ENCODE measurements around the gene CUEDC1. TPM values are rescaled to one million over a fixed set of nuclear protein-coding genes. Genes with fewer than 3 reads are reported as not detected.

CUEDC1 gene
- total and polyA plus RNA-seq, 2 of the 13 experiments (the other 11 are each of a cell fraction or from before 2014, with no cell fraction given), result 7.4 to 12.9 TPM

DNA sequence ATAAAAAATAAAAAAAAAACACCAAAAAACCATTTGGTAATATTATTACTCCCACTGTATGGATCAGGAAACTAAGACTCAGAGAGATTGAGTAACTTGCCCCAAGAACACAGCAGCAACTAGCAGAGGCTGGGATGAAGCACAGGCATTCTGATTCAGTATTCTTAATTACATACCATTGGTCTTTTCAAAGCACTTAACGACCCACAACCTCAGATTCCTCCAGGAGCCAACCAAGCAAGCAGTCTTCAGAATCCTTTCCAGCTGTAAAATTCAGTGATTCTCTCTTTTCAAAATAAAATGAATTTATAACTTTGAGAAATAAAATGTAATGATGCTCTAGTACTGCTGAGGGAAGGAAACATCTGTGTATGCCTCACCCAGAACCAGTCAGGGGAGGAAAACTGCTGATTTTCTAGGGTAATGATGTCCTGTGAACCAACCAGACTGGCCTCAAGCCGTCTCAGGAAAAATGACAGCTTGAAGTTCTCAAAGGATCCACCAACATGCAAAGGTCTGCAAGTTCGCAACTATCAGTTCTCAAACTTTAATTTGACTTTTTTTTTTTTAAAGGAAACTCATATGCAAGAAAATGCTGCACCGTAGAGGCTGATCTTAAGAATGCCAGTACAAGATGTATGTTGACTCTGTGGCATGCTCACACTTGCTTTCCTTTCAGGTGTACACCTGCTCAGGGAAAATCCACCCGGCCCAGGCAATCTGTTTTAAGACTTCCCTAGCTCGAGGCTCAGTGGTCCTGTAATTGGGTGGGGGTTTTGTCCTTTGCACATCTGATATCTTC lies 9.0 kb downstream of the CUEDC1 start:
- peak overlapping the region; percentile 44 to 58 (median 55); a peak in 5 of 6 replicates for H3K4me3 ChIP-seq (replicated peaks in 1 of 3; ENCODE audit: insufficient read depth in 1 of 3, low read depth in 2 of 3, low read length in 3 of 3)
- no peaks in the 10 kb centered on the region for H3K9me3 ChIP-seq (ENCODE audit: low read length)
- DNase-seq (ENCODE audit: low spot score) (no peak), ATAC-seq (no peak), FAIRE-seq (no peak)
- H3K4me2 ChIP-seq (ENCODE audit: low read depth, low read length), result peak overlapping the region; percentile 71
- H3K4me1 ChIP-seq (ENCODE audit: insufficient read depth, low read length), result peaks cover 71% of the 10 kb centered on the region
- CTCF ChIA-PET (ENCODE audit: low intra/inter-chr PET ratio, low total read pairs), result no interaction called here
- H3K27me3 ChIP-seq (ENCODE audit: control insufficient read depth in 1 of 2, insufficient read depth in 2 of 2, low read length in 2 of 2), result no peaks in the 10 kb centered on the region
- in situ Hi-C loops (cut with HindIII; ENCODE audit: extremely low pct_ligation_motif_present, low pct_unique_long_range_greater_than_20kb) (no loop called here), intact Hi-C loops (cut with micrococcal nuclease; ENCODE audit: unreplicated experiment) (no loop called here)
- no TSS peak for BruUV-seq (replicated peaks)
- no peaks in the 10 kb centered on the region for H3K79me2 ChIP-seq (ENCODE audit: insufficient read depth, low read length)
- H4K20me1 ChIP-seq (ENCODE audit: insufficient read depth, low read length), result no peaks in the 10 kb centered on the region
- H3K27ac ChIP-seq (ENCODE audit: extremely low read length, insufficient read depth, low read length), result peak overlapping the region; percentile 63
- H3K36me3 ChIP-seq (replicated peaks in 1 of 2; ENCODE audit: control insufficient read depth in 1 of 2, insufficient read depth in 2 of 2, low read length in 2 of 2), result no peaks in the 10 kb centered on the region
- 83% methylated on average over 6 of the region's 6 CpGs for WGBS (ENCODE audit: low lambda C conversion rate)
- no peak overlapping the region for H2AFZ ChIP-seq (ENCODE audit: low read length)
- POLR2A ChIA-PET, result interaction anchor here (0.9 to 3.0 kb wide), 9 partner anchors 8 to 71 kb away, joined by 3 to 21 read pairs (median 8); partner anchors contain the start of genes CUEDC1 and SRSF1
- peak overlapping the region; percentile 61; the same call in 1 of the 2 replicates for H3K9ac ChIP-seq (ENCODE audit: insufficient read depth, low read depth, low read length)
- TF ChIP-seq FOXA3 (CRISPR knock-in tag; IDR thresholded peaks at IDR 0.05) (0 out of 2 replicates have a peak, but pooled peaks have one; percentile 5), ZNF589 (CRISPR knock-in tag; conservative IDR thresholded peaks at IDR 0.05) (no peak), AFF4 (CRISPR knock-in tag; IDR thresholded peaks at IDR 0.05) (no peak), ZNF441 (CRISPR knock-in tag; IDR thresholded peaks at IDR 0.05; ENCODE audit: borderline replicate concordance) (no peak), KAT7 (CRISPR knock-in tag; IDR thresholded peaks at IDR 0.05; ENCODE audit: borderline replicate concordance) (no peak), MED13 (CRISPR knock-in tag; IDR thresholded peaks at IDR 0.05) (no peak), HDAC1 (CRISPR knock-in tag; IDR thresholded peaks at IDR 0.05) (no peak), MTERF4 (CRISPR knock-in tag; IDR thresholded peaks at IDR 0.05) (0 out of 2 replicates have a peak, but pooled peaks have one; percentile 17), KLF13 (CRISPR knock-in tag; IDR thresholded peaks at IDR 0.05) (no peak), SNAPC2 (CRISPR knock-in tag; IDR thresholded peaks at IDR 0.05) (no peak), RARG (CRISPR knock-in tag; IDR thresholded peaks at IDR 0.05; ENCODE audit: low read depth) (no peak), TOE1 (CRISPR knock-in tag; IDR thresholded peaks at IDR 0.05) (no peak), GABPB1 (CRISPR knock-in tag; IDR thresholded peaks at IDR 0.05) (no peak), ZBTB26 (CRISPR knock-in tag; IDR thresholded peaks at IDR 0.05; ENCODE audit: borderline replicate concordance) (0 out of 2 replicates have a peak, but pooled peaks have one; percentile 27), NFYB (CRISPR knock-in tag; IDR thresholded peaks at IDR 0.05) (no peak)
- TF ChIP-seq, protein P1, sequence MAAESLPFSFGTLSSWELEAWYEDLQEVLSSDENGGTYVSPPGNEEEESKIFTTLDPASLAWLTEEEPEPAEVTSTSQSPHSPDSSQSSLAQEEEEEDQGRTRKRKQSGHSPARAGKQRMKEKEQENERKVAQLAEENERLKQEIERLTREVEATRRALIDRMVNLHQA (CRISPR knock-in tag; IDR thresholded peaks at IDR 0.05), result no peak
- TF ChIP-seq, protein P2, sequence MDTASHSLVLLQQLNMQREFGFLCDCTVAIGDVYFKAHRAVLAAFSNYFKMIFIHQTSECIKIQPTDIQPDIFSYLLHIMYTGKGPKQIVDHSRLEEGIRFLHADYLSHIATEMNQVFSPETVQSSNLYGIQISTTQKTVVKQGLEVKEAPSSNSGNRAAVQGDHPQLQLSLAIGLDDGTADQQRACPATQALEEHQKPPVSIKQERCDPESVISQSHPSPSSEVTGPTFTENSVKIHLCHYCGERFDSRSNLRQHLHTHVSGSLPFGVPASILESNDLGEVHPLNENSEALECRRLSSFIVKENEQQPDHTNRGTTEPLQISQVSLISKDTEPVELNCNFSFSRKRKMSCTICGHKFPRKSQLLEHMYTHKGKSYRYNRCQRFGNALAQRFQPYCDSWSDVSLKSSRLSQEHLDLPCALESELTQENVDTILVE (CRISPR knock-in tag; IDR thresholded peaks at IDR 0.05), result no peak

Measured in HepG2 (cell line).